Measurements from ENCODE around the gene KCTD13. TPM values are rescaled to one million over a fixed set of nuclear protein-coding genes. Genes with fewer than 3 reads are reported as not detected.

Gene KCTD13
- total RNA-seq, 1 experiment from 2014 or later = 18.3 TPM

DNA sequence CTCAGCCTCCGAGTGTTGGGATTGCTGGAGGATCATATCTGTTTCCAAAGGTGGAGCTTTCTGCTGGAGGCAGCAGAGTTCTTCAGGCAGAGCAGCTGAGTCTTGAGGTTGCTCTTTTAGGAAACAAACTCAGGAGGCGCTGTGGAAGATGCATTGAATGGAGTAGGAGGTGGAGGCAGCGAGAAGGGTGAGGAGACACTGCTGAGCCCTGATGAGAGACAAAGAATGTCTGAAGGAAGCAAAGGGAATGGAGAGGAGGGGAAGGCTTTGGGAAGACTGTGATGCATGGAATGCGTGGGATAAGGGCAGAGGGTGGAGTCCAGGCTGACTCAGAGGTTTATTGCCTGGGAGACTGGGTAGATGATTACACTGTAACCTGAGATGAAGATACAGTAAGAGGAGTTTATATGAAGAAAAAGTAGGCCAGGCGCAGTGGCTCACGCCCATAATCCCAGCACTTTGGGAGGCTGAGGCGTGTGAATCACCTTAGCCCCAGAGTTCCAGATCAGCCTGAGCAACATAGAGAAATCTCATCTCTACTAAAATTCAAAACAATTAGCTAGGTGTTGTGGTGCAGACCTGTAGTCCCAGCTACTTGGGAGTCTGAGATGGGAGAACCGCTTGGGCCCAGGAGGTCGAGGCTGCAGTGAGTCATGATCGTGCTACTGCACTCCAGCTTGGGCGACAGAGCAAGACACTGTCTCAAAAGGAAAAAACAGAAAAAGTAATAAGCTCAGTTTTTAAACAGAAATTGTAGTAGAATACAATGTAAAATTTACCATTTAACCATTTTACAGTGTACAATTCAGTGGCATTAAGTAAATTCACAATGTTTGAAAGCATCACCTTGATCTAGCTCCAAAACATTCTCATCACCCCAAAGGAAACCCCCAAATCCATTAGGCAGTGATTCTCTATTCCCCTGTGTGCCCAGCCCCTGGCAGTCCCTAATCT is 18.1 kb upstream of the KCTD13 start:
- Histone ChIP-seq H3K23ac (ENCODE audit: insufficient read length, low read depth, low read length) (no peak overlapping the region), H4K8ac (replicated peaks; ENCODE audit: insufficient read length, low read depth, low read length) (no peak overlapping the region), H3T11ph (ENCODE audit: low read length) (no peak overlapping the region), H3K4me1 (ENCODE audit: insufficient read depth, low read length) (no peaks in the 10 kb centered on the region), H2BK5ac (ENCODE audit: insufficient read length, low read length) (no peak overlapping the region), H3K23me2 (ENCODE audit: insufficient read length, low read depth, low read length, poor library complexity, severe bottlenecking) (no peaks in the 10 kb centered on the region), H3K79me2 (ENCODE audit: insufficient read depth, low read length) (no peaks in the 10 kb centered on the region), H3K27ac (ENCODE audit: insufficient read length, low read depth, low read length) (no peak overlapping the region), H3K14ac (ENCODE audit: insufficient read depth, low read length) (no peak overlapping the region), H4K91ac (ENCODE audit: insufficient read length, low read depth, low read length) (no peak overlapping the region), H3K18ac (ENCODE audit: insufficient read length, low read depth, low read length) (peak overlapping the region; percentile 19), H2BK120ac (ENCODE audit: low read depth, low read length, poor library complexity, severe bottlenecking) (no peak overlapping the region), H4K5ac (ENCODE audit: insufficient read length, low read depth, low read length) (no peak overlapping the region), H3K9me3 (ENCODE audit: control insufficient read depth, low read depth, low read length) (no peaks in the 10 kb centered on the region), H2BK12ac (ENCODE audit: insufficient read length, low read depth, low read length) (no peak overlapping the region), H2AFZ (ENCODE audit: low read length) (no peak overlapping the region), H2BK20ac (ENCODE audit: low read depth, low read length, poor library complexity, severe bottlenecking) (no peak overlapping the region), H3K9ac (ENCODE audit: extremely low read depth, insufficient read length, low read length) (no peak overlapping the region), H3K4ac (ENCODE audit: low read depth, low read length) (no peak overlapping the region), H3K27me3 (ENCODE audit: insufficient read depth, low read length) (no peaks in the 10 kb centered on the region), H3K4me2 (ENCODE audit: insufficient read depth, insufficient read length, low read length) (no peak overlapping the region), H3K56ac (ENCODE audit: insufficient read length, low read depth, low read length) (no peak overlapping the region), H3K79me1 (ENCODE audit: insufficient read depth, low read depth, low read length, poor library complexity, severe bottlenecking) (no peaks in the 10 kb centered on the region), H4K20me1 (ENCODE audit: control insufficient read depth, insufficient read depth, insufficient read length) (no peaks in the 10 kb centered on the region), H2BK15ac (ENCODE audit: low read depth, low read length) (no peak overlapping the region), H2AK5ac (ENCODE audit: insufficient read length, low read length) (no peak overlapping the region)
- Mint-ChIP-seq H3K36me3 (ENCODE audit: insufficient read depth in 1 of 3, low read depth in 3 of 3) (no peaks in the 10 kb centered on the region; a peak in 1 of 7 replicates), H3K4me1 (peaks cover 8 to 10% of the 10 kb centered on the region in 2 experiments), H3K27me3 (ENCODE audit: low read depth) (peaks cover 10% of the 10 kb centered on the region), H3K9me3 (peaks cover 0 to 4% of the 10 kb centered on the region in 2 experiments; a peak in 1 of 5 replicates), H3K27ac (peak overlapping the region in 2 of 3 experiments; percentile 4 to 89; a peak in 4 of 7 replicates), H3K4me3 (peak overlapping the region in 1 of 2 experiments; percentile 25; a peak in 2 of 5 replicates)
- no CpG with 5 or more reads among the region's 11 CpGs for WGBS (ENCODE audit: extremely low coverage, insufficient read length, low lambda C conversion rate)
- TF ChIP-seq, protein P1, sequence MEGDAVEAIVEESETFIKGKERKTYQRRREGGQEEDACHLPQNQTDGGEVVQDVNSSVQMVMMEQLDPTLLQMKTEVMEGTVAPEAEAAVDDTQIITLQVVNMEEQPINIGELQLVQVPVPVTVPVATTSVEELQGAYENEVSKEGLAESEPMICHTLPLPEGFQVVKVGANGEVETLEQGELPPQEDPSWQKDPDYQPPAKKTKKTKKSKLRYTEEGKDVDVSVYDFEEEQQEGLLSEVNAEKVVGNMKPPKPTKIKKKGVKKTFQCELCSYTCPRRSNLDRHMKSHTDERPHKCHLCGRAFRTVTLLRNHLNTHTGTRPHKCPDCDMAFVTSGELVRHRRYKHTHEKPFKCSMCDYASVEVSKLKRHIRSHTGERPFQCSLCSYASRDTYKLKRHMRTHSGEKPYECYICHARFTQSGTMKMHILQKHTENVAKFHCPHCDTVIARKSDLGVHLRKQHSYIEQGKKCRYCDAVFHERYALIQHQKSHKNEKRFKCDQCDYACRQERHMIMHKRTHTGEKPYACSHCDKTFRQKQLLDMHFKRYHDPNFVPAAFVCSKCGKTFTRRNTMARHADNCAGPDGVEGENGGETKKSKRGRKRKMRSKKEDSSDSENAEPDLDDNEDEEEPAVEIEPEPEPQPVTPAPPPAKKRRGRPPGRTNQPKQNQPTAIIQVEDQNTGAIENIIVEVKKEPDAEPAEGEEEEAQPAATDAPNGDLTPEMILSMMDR (conservative IDR thresholded peaks at IDR 0.05) = peak; percentile 56
- DNase-seq = peak; percentile 80

All from H9 (cell line).